Right cardiac atrium (tissue), 5 donors: ENCODE measurements around the gene DLX2. TPM values are rescaled to one million over a fixed set of nuclear protein-coding genes. Genes with fewer than 3 reads are reported as not detected.

Source experiments
- polyA plus RNA-seq: library from polyadenylated mRNA; stranded (reverse); fragments of 200-250 nt; gene quantifications from one replicate; pipeline ENCODE4 v1.2.3, GENCODE V29; 2013
- total RNA-seq, 4 donors: library from RNA; stranded (reverse); fragmentation: NEBNext Ultra II Directional; extraction: Animal tissue kit (Norgen Biotek cat#: 25700); gene quantifications; one replicate each; pipeline ENCODE4 v1.2.1, GENCODE V29; 2021
- donor health status: healthy with polysubstance abuse.
- donor health status: DM: no; HTN: yes; CAD: no.
- donor health status: DM: no; HTN: no; CAD: no.
- donor health status: DM: no; HTN: yes; CAD: no; lungs with severe emphysema.
- donor health status: DM: yes; HTN: yes; CAD: no.

DLX2 gene
- total and polyA plus RNA-seq, 5 donors = not detected

Other genes starting within 250 kb of the DLX2 start
- gene SLC25A12, start 208.7 kb downstream of the DLX2 start, total RNA-seq = 100 to 1,000 TPM in 2 of 4 donors, 10 to 100 TPM in 2; 94.1 to 122 (median 102) TPM
- 74.2 TPM for gene SLC25A12, start 208.7 kb downstream of the DLX2 start, polyA plus RNA-seq
- gene HAT1, start 180.4 kb downstream of the DLX2 start, total RNA-seq = 10 to 100 TPM; 29.1 to 35.0 (median 33.2) TPM
- 27.6 TPM for gene HAT1, start 180.4 kb downstream of the DLX2 start, polyA plus RNA-seq
- gene METAP1D, start 102.9 kb downstream of the DLX2 start, total RNA-seq = 1 to 10 TPM; 3.0 to 5.4 (median 4.5) TPM
- gene METAP1D, start 102.9 kb downstream of the DLX2 start, polyA plus RNA-seq = 3.6 TPM
- gene DLX1, start 17.4 kb downstream of the DLX2 start, total RNA-seq = under 1 TPM in 2 of 4 donors, not detected in 2; 0.18 to 0.23 TPM
- 0.23 TPM for gene DLX1, start 17.4 kb downstream of the DLX2 start, polyA plus RNA-seq